Erythroblast (primary cell): ENCODE data around the gene VPS25.

Experiments used
- DNase-seq, 2 experiments: peaks; one replicate each; lab custom pipeline; 2025; lab: John Stamatoyannopoulos, UW
- GATA1 ChIP-seq: IDR thresholded peaks from 2 replicates; pipeline ENCODE4 v1.6.1; 2011; ENCODE audit warnings: low read depth, mild to moderate bottlenecking, control low read depth, low read length, moderate library complexity
- POLR2A ChIP-seq: IDR thresholded peaks from 2 replicates; pipeline ENCODE4 v1.6.1; 2011; ENCODE audit warnings: mild to moderate bottlenecking, low read length

The VPS25 gene

GRCh38 chr17:42779936-42780850 lies 6.9 kb downstream of the VPS25 start, which contains the start of gene WNK4:
WNK4 (plus strand) TSS chr17:42780610; CDS start chr17:42780699, 89 bp downstream.
- DNase-seq = peak; percentile 25 to 42
- TF ChIP-seq POLR2A (no peak), GATA1 (no peak)

GRCh38 chr17:42780851-42781638 lies 7.8 kb downstream of the VPS25 start:
- no peak for DNase-seq
- TF ChIP-seq GATA1 = no peak
- peak; percentile 15 for TF ChIP-seq POLR2A

GRCh38 chr17:42781639-42782165 lies 8.5 kb downstream of the VPS25 start:
- DNase-seq = no peak
- TF ChIP-seq POLR2A (peak; percentile 2), GATA1 (no peak)

GRCh38 chr17:42782166-42783061 lies 9.2 kb downstream of the VPS25 start:
- TF ChIP-seq GATA1 = no peak
- TF ChIP-seq POLR2A = no peak
- DNase-seq = no peak

- TF ChIP-seq POLR2A = no peak
- no peak for TF ChIP-seq GATA1
- no peak for DNase-seq
These were observed 10.0 kb downstream of the VPS25 start for GRCh38 chr17:42783062-42783790.

- TF ChIP-seq POLR2A (no peak), GATA1 (no peak)
- DNase-seq = no peak
These were observed 10.5 kb downstream of the VPS25 start for GRCh38 chr17:42783791-42784138.

- DNase-seq = no peak
- TF ChIP-seq POLR2A = no peak
- TF ChIP-seq GATA1 = no peak
These were observed 11.2 kb downstream of the VPS25 start for GRCh38 chr17:42784409-42784808.

- DNase-seq = no peak
- no peak for TF ChIP-seq GATA1
- TF ChIP-seq POLR2A = no peak
These were observed 11.8 kb downstream of the VPS25 start for GRCh38 chr17:42784811-42785592.

- TF ChIP-seq GATA1 (no peak), POLR2A (no peak)
- no peak for DNase-seq
These were observed 14.0 kb downstream of the VPS25 start for GRCh38 chr17:42787266-42787665.

GRCh38 chr17:42791948-42792347 lies 18.7 kb downstream of the VPS25 start:
- no peak for TF ChIP-seq GATA1
- TF ChIP-seq POLR2A = no peak
- no peak for DNase-seq

- TF ChIP-seq POLR2A (no peak), GATA1 (no peak)
- DNase-seq = no peak
These were observed 19.3 kb downstream of the VPS25 start for GRCh38 chr17:42792545-42792944.

GRCh38 chr17:42795061-42795460 lies 21.8 kb downstream of the VPS25 start:
- no peak for DNase-seq

More at GRCh38 chr17:42795061-42795460, 21.8 kb downstream of the VPS25 start:
- TF ChIP-seq GATA1 (no peak), POLR2A (no peak)
